OCI-LY7 (cell line): ENCODE results near the gene SPRR1A. TPM values are rescaled to one million over a fixed set of nuclear protein-coding genes. Genes with fewer than 3 reads are reported as not detected.

ENCODE experiments used
- BruUV-seq: library from RNA; stranded (reverse); fragments of 400-500 nt; replicated peaks from 2 replicates; lab custom pipeline; 2021; lab: Mats Ljungman, UMichigan
- CTCF ChIA-PET: fragments of 300-600 bp; sonication (Branson Sonifier 250); formaldehyde crosslinking; loops from one replicate; lab custom pipeline; 2022; ENCODE audit warnings: antibody characterized with exemption; ENCODE audit not compliant: unreplicated experiment; lab: Charles Lee
- POLR2A ChIA-PET: fragments of 300-600 bp; sonication (Branson Sonifier 250); formaldehyde crosslinking; loops from one replicate; lab custom pipeline; 2022; ENCODE audit warnings: antibody characterized with exemption; lab: Charles Lee
- DNase-seq: peaks from one replicate; pipeline ENCODE4 v3.0.0-alpha.2; 2015; ENCODE audit warnings: low spot score
- H2AFZ ChIP-seq: fragments of 200-600 bp; sonication (generic), shearing (Covaris generic); 2 replicates; pipeline ENCODE4 v1.6.1; 2014; ENCODE audit warnings: mild to moderate bottlenecking, antibody characterized with exemption, low read length, moderate library complexity
- H3K27ac ChIP-seq: fragments of 200-600 bp; sonication (generic); 2 replicates; pipeline ENCODE4 v1.5.1; 2014; ENCODE audit warnings: mixed run types, low read depth, mild to moderate bottlenecking, moderate library complexity, low read length, inconsistent platforms; ENCODE audit not compliant: poor library complexity, severe bottlenecking
- H3K36me3 ChIP-seq: fragments of 200-600 bp; sonication (generic); 2 replicates; pipeline ENCODE4 v1.6.1; 2014; ENCODE audit warnings: mild to moderate bottlenecking, antibody characterized with exemption, low read length, moderate library complexity, mixed read lengths; ENCODE audit not compliant: insufficient read depth
- H3K4me1 ChIP-seq: fragments of 200-600 bp; sonication (generic); 2 replicates; pipeline ENCODE4 v1.5.1; 2014; ENCODE audit warnings: mild to moderate bottlenecking, low read length; ENCODE audit not compliant: insufficient read depth, poor library complexity, severe bottlenecking
- H3K4me2 ChIP-seq: fragments of 200-600 bp; sonication (generic); 2 replicates; pipeline ENCODE4 v1.6.1; 2014; ENCODE audit warnings: mild to moderate bottlenecking, low read length
- H3K4me3 ChIP-seq: fragments of 200-600 bp; sonication (generic); 2 replicates; pipeline ENCODE4 v1.5.1; 2014; ENCODE audit warnings: mild to moderate bottlenecking, low read depth, low read length; ENCODE audit not compliant: poor library complexity, severe bottlenecking
- H3K79me2 ChIP-seq: fragments of 200-600 bp; sonication (generic); 2 replicates; pipeline ENCODE4 v1.6.1; 2016; ENCODE audit warnings: low read depth, mild to moderate bottlenecking, low read length, moderate library complexity, mixed read lengths; ENCODE audit not compliant: insufficient read depth
- H3K9me2 ChIP-seq: fragments of 200-600 bp; sonication (generic); 2 replicates; pipeline ENCODE4 v1.6.1; 2016; ENCODE audit warnings: mild to moderate bottlenecking, low read length, mixed read lengths; ENCODE audit not compliant: insufficient read depth
- H3K9me3 ChIP-seq: fragments of 200-600 bp; sonication (generic); 2 replicates; pipeline ENCODE4 v1.6.1; 2014; ENCODE audit warnings: mild to moderate bottlenecking, mixed run types, low read length, mixed read lengths
- H4K20me1 ChIP-seq: fragments of 200-600 bp; sonication (generic); 2 replicates; pipeline ENCODE4 v1.6.1; 2014; ENCODE audit warnings: mild to moderate bottlenecking, antibody characterized with exemption, low read length, moderate library complexity, mixed read lengths; ENCODE audit not compliant: insufficient read depth
- EZH2phosphoT487 ChIP-seq: fragments of 200-600 bp; sonication (generic); IDR thresholded peaks from 2 replicates; pipeline ENCODE4 v1.6.1; 2018; ENCODE audit warnings: low read depth, borderline replicate concordance, mild to moderate bottlenecking, mixed run types, antibody characterized with exemption, low read length, moderate library complexity, mixed read lengths
- intact Hi-C: fragments of 100-400 bp; cut with micrococcal nuclease; formaldehyde crosslinking; loops from one replicate; pipeline ENCODE4 v1.10.0; 2022; ENCODE audit not compliant: unreplicated experiment
- total RNA-seq, 2 experiments: library from RNA; depleted of rRNA in 1 of 2; stranded (reverse); fragments of >200 nt in 1 of 2; shearing (Covaris generic) in 1 of 2; gene quantifications; 2 replicates each; pipeline ENCODE4 v1.2.3, GENCODE V29; 2014 to 2022
- TF ChIP-seq, protein P1 (sequence below): fragments of 200-600 bp; sonication (generic); conservative IDR thresholded peaks from 2 replicates; pipeline ENCODE4 v1.5.1; 2014; ENCODE audit warnings: mild to moderate bottlenecking, antibody characterized with exemption, low read length, moderate library complexity, mixed read lengths

Gene SPRR1A
- total RNA-seq, 2 experiments from 2014 or later, result not detected

DNA sequence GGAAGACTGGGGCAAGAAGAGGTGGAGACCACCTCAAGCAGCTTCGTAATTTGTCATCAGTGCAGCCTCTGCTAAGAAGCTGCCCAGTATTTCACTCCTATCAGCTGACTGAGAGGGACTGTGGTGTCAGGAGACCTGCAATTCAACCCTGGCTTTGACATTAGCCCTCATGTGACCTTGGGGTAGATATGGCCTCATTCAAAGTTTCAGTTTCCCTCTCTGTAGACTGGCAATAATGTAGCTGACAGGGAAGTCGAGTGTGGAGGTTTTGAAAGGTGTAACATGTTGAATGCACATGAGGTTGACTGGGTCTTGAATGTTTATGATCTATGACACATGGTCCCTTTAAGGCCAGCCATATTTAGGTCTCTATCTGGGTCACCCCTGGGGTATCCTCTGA lies 15.6 kb upstream of the SPRR1A start:
- no peaks in the 10 kb centered on the region for H3K79me2 ChIP-seq
- H3K9me2 ChIP-seq, result no peaks in the 10 kb centered on the region
- BruUV-seq, result no TSS peak
- POLR2A ChIA-PET, result no interaction called here
- no peak overlapping the region for H3K4me3 ChIP-seq
- no peaks in the 10 kb centered on the region for H4K20me1 ChIP-seq
- no peak overlapping the region for H2AFZ ChIP-seq
- H3K27ac ChIP-seq, result no peak overlapping the region
- H3K4me1 ChIP-seq, result no peaks in the 10 kb centered on the region
- H3K9me3 ChIP-seq, result no peaks in the 10 kb centered on the region
- no peak for DNase-seq
- CTCF ChIA-PET, result no interaction called here
- no peaks in the 10 kb centered on the region for H3K36me3 ChIP-seq
- TF ChIP-seq EZH2phosphoT487, result no peak
- TF ChIP-seq, protein P1, sequence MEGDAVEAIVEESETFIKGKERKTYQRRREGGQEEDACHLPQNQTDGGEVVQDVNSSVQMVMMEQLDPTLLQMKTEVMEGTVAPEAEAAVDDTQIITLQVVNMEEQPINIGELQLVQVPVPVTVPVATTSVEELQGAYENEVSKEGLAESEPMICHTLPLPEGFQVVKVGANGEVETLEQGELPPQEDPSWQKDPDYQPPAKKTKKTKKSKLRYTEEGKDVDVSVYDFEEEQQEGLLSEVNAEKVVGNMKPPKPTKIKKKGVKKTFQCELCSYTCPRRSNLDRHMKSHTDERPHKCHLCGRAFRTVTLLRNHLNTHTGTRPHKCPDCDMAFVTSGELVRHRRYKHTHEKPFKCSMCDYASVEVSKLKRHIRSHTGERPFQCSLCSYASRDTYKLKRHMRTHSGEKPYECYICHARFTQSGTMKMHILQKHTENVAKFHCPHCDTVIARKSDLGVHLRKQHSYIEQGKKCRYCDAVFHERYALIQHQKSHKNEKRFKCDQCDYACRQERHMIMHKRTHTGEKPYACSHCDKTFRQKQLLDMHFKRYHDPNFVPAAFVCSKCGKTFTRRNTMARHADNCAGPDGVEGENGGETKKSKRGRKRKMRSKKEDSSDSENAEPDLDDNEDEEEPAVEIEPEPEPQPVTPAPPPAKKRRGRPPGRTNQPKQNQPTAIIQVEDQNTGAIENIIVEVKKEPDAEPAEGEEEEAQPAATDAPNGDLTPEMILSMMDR, result no peak
- no peak overlapping the region for H3K4me2 ChIP-seq
- intact Hi-C loops, result no loop called here

DNA sequence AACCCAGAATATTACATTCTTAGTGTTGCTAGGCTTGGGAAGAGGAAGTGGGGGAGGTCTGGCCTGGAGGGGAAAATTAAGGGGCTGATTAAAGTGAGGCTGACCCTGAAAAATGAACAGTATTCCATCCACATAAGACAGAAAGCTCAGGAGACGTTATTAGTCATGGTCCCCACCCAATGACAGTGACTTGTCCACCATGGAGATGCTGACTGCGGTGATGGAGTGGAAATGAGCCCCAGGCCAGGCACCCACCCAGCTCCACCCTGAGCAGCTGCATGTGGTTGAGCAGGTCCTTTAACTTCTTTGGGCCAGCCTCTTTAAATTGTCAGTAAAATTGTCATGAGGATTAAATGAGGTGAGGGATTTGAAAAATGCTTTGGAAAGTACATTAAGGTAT lies 14.8 kb upstream of the SPRR1A start:
- H3K79me2 ChIP-seq, result no peaks in the 10 kb centered on the region
- intact Hi-C loops, result no loop called here
- no peaks in the 10 kb centered on the region for H3K9me2 ChIP-seq
- H3K9me3 ChIP-seq, result no peaks in the 10 kb centered on the region
- H3K4me1 ChIP-seq, result no peaks in the 10 kb centered on the region
- no peaks in the 10 kb centered on the region for H3K36me3 ChIP-seq
- H4K20me1 ChIP-seq, result no peaks in the 10 kb centered on the region
- no peak overlapping the region for H3K27ac ChIP-seq
- BruUV-seq, result no TSS peak
- no peak for TF ChIP-seq EZH2phosphoT487
- TF ChIP-seq, protein P1, result no peak
- POLR2A ChIA-PET, result no interaction called here
- no peak for DNase-seq
- no peak overlapping the region for H3K4me2 ChIP-seq
- H3K4me3 ChIP-seq, result no peak overlapping the region
- no peak overlapping the region for H2AFZ ChIP-seq
- CTCF ChIA-PET, result no interaction called here

DNA sequence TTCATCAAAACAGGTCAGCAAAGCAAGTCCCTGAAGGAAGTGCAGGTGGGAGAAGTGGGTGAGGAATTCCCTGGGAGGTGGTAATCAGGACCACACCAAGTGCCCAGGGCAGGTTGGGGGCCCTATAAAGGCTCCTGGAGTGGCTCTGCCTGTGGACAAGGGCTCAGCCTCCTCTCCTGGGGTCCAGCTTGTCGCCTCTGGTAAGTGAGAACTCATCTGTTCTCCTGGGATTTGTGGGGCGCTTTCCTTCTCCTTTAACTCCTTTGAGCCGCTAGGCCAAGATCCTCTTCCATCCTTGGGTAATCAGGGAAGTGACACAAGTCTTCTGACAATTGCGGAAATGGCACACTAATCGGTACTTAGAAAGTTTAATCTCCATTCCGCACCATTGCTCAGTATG lies 13.4 kb upstream of the SPRR1A start, which contains the start of gene SPRR4:
Gene SPRR4, plus strand, starts transcription at position 154 of the 400 bp plus-strand sequence. CDS start 1,243 bp downstream, outside the sequence.
- BruUV-seq, result no TSS peak
- no peaks in the 10 kb centered on the region for H3K79me2 ChIP-seq
- H3K9me2 ChIP-seq, result no peaks in the 10 kb centered on the region
- TF ChIP-seq, protein P1, result no peak
- TF ChIP-seq EZH2phosphoT487, result no peak
- CTCF ChIA-PET, result no interaction called here
- H3K27ac ChIP-seq, result no peak within 1 kb of the TSS
- no peaks in the 10 kb centered on the region for H3K36me3 ChIP-seq
- H2AFZ ChIP-seq, result no peak within 1 kb of the TSS
- H3K9me3 ChIP-seq, result no peaks in the 10 kb centered on the region
- no peaks in the 10 kb centered on the region for H4K20me1 ChIP-seq
- intact Hi-C loops, result no loop called here
- DNase-seq, result no peak
- POLR2A ChIA-PET, result no interaction called here
- no peak within 1 kb of the TSS for H3K4me2 ChIP-seq
- no peaks in the 10 kb centered on the region for H3K4me1 ChIP-seq
- H3K4me3 ChIP-seq, result no peak within 1 kb of the TSS
